Measurements from ENCODE around the gene LIN37.

DNA sequence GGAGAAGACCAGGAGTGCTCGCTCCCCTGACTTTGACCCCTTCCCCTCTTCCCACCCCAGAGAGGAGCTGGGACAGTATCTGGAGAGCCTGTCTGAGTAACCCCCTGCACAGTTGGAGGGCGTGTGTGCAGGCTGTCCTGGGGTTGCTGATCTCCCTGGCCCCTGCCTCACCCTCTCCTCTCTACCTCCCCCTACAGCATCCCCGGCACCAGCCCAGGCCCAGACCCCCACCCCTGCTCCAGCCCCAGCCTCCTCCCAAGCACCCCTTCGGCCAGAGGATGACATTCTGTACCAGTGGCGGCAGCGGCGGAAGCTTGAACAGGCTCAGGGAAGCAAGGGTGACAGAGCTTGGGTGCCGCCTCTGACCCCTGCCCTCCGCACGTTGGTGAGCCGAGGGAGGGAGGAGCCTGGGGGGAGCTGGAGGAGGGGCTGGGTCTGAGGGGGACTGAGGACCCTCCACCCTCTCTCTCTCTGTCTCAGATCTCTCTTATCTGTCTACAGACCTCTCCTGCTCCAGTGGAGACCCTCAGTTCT lies 18.3 kb downstream of the LIN37 start:
- TF ChIP-seq, protein P1, sequence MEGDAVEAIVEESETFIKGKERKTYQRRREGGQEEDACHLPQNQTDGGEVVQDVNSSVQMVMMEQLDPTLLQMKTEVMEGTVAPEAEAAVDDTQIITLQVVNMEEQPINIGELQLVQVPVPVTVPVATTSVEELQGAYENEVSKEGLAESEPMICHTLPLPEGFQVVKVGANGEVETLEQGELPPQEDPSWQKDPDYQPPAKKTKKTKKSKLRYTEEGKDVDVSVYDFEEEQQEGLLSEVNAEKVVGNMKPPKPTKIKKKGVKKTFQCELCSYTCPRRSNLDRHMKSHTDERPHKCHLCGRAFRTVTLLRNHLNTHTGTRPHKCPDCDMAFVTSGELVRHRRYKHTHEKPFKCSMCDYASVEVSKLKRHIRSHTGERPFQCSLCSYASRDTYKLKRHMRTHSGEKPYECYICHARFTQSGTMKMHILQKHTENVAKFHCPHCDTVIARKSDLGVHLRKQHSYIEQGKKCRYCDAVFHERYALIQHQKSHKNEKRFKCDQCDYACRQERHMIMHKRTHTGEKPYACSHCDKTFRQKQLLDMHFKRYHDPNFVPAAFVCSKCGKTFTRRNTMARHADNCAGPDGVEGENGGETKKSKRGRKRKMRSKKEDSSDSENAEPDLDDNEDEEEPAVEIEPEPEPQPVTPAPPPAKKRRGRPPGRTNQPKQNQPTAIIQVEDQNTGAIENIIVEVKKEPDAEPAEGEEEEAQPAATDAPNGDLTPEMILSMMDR (IDR thresholded peaks at IDR 0.05; ENCODE audit: insufficient read depth, low read length, poor library complexity, severe bottlenecking) = no peak
- TF ChIP-seq EZH2phosphoT487 (conservative IDR thresholded peaks at IDR 0.05; ENCODE audit: low read length) = no peak
